IMR-90 (cell line): ENCODE data around the gene SEC16A. TPM values are rescaled to one million over a fixed set of nuclear protein-coding genes. Genes with fewer than 3 reads are reported as not detected.

Experiments
- CEBPB ChIP-seq: IDR thresholded peaks from 2 replicates; pipeline ENCODE4 v1.6.1; 2012; ENCODE audit warnings: low read depth, low read length, improper control_type of control experiment
- NFE2L2 ChIP-seq: fragments of 150-350 bp; IDR thresholded peaks from 2 replicates; pipeline ENCODE4 v1.6.1; 2016; ENCODE audit warnings: low read depth, mild to moderate bottlenecking, low read length
- RCOR1 ChIP-seq: IDR thresholded peaks from 2 replicates; pipeline ENCODE4 v1.6.1; 2012; ENCODE audit warnings: mild to moderate bottlenecking, low read length, improper control_type of control experiment; ENCODE audit not compliant: insufficient replicate concordance
- USF2 ChIP-seq: fragments of 150-350 bp; IDR thresholded peaks from 2 replicates; pipeline ENCODE4 v1.6.1; 2017; ENCODE audit warnings: mild to moderate bottlenecking, antibody characterized with exemption, low read length, low read depth
- polyA plus RNA-seq, 3 experiments: library from polyadenylated mRNA; depleted of rRNA; stranded (reverse); fragments of >200 nt; gene quantifications; 2 replicates each; pipeline ENCODE4 v1.2.3, GENCODE V29; 2012; ENCODE audit warnings: low replicate concordance in 1 of 3
- total RNA-seq: library from RNA; depleted of rRNA; stranded (reverse); fragments of >200 nt; gene quantifications from 2 replicates; pipeline ENCODE4 v1.2.3, GENCODE V29; 2012

The SEC16A gene
- total and polyA plus RNA-seq, 2 of the 4 experiments (the other 2 are of a cell fraction): 12.2 to 48.1 TPM

- TF ChIP-seq RCOR1: no peak
- TF ChIP-seq USF2: no peak
- no peak for TF ChIP-seq CEBPB
- TF ChIP-seq NFE2L2: no peak
Observed at GRCh38 chr9:136531186-136531903, 48.5 kb upstream of the SEC16A start (continued).
